ENCODE measurements around the gene TBC1D3D.
"Not testable (repeated sequence)": the region's sequence is repeated elsewhere in the genome, so short reads cannot be mapped to it uniquely, and the experiment has no call there.

The TBC1D3D gene

GRCh38 chr17:38003676-38004075 is at the start of gene TBC1D3D:
Gene TBC1D3D (plus strand): TSS chr17:38003976. CDS start chr17:38005561, 1,585 bp downstream.
- DNase-seq (ENCODE audit: low read depth): not testable (repeated sequence)

GRCh38 chr17:37988960-37989359 is 14.8 kb upstream of the TBC1D3D start, which contains the start of gene TBC1D3L:
Gene TBC1D3L (minus strand): TSS chr17:37989060. CDS start chr17:37987520, 1,540 bp downstream.
- not testable (repeated sequence) for DNase-seq (ENCODE audit: low read depth)

Data from activated T-cell treated with anti-CD3 and anti-CD28 coated beads for 24 hours (primary cell).